Measurements from ENCODE around the gene UNC119B.
"Not testable (repeated sequence)": the region's sequence is repeated elsewhere in the genome, so short reads cannot be mapped to it uniquely, and the experiment has no call there.

UNC119B gene

DNA sequence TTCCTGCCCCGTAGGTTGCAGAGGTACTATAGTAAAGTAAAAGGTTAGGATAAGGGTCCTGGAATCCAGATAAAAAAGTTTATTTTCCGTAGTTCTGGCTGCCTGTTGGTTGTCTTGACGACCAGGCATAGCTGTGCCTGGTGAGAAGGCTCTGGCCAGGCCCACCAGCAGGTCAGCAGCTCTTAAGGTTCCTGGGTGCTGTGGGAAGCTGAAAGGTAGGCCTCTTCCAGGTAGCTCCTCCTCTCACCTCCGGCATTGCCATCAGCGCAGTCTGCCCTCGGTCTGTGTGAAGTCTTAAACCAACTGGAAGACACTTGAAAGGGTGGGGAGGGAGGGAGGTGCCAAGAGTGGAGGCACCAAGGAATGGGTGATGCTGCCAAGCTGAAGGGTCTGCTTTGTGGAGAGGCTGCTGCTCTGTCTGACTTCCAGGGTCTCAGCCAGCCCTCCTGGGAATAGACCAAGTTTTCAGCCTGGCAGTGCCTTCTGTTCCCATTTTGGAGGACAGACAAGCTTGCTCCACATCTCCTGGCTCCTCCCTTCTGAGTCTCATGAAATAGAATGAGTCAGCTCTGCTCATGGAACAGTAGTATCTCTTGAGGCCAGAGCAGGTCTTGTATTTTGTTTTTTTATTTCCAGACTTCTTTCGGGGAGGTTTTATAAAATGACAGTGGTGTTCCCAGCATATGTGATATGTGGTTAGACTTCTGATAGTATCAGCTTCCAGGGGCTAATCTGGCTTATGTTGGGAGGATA, 10.2 kb downstream of the UNC119B start:
- DNase-seq = peak; percentile 70

DNA sequence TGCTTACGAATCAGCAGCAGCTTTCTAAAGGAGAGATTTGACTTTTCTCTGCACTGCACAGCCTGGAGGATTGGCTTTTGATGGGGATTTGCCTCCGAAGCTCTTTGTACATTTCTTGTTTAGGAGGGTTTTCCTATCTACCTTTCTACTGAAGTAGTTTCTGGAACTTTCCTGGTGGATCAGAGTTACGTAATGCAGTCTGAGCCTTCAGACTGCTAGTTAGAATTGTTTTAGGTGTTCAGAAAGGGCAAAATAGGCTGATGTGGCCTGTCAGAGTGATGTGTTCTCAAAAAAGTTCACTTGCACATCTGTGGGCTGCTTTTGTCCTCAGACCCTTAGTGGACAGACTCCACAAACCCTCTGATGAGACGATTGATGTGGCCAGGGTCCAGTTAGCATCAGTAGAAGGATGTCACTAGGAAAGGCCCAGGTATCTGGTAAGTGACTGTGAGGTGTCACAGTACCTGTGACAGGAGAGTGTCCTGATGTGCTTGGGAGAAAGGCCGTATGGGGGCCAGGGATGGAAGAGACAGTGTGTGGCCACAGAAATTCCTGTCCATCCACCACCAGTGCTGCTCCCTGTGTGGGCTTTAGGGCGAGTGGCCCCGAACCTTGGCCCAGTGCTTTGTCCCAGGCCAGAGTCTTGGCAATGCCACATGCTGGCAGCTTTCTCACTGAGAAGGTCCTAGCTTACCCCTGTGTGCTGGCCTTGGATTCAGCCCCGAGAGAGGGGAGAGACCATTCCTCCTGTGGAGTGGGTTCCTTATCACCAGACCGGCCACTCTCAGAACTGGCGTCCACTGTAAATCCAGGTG, 10.9 kb downstream of the UNC119B start:
- DNase-seq = no peak

DNA sequence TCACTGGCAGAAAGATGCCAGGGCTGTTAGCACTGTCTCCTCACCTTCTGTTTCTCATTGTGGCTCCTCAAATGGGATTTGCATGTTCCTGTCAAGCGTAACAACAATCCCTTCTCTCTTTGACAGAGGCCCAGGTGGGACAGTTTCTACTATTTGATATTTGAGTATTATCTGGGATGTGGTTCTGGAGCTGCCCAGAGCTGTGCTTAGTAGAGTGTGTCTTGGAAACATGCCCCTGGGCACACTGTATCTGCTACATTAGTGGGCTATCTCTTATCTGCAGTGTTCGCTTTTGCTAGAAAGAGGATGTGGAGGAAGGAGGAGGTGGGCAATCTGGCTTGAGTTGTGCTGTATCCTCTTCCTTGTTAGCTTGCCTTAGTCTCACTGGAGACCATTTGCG, 11.6 kb downstream of the UNC119B start:
- no peak for DNase-seq

DNA sequence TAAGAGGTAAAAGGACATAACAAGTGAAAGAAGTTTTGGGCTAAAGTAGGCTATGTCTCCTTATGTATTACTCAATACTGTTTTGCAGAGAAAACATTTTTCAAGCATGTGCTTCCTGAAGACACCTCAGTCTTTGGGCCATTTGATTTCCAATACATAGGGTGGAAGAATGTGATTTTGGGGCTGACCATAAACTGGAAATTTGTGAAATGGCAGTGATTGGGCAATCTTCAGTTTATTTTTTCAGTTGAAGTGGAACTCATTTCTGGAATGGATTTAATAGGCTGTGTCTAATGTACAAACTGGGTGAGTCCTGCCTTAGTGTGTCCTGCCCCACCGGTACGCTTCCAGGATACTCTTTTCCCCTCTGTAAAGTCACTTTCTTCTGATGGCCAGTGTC, 12.5 kb downstream of the UNC119B start:
- no peak for DNase-seq

DNA sequence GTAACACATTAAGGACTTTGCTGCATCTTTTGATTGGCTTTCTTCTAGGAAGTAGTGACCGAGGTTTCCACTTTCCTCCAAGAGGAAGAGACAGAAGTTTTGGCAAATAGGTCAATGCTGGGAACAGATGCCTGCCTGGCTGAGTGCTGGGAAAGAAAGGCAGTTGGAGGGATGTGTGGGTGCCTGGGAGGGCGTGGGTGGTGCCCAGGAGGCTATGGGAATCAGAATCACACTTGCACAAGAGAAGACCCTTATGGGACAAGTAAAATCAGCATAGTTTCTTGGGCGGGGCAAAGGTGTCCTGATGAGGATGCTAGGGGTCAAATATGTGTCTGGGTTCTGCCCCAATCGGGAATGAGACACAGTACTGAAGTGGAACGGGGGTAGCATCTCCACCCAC, 14.5 kb downstream of the UNC119B start:
- DNase-seq = no peak

DNA sequence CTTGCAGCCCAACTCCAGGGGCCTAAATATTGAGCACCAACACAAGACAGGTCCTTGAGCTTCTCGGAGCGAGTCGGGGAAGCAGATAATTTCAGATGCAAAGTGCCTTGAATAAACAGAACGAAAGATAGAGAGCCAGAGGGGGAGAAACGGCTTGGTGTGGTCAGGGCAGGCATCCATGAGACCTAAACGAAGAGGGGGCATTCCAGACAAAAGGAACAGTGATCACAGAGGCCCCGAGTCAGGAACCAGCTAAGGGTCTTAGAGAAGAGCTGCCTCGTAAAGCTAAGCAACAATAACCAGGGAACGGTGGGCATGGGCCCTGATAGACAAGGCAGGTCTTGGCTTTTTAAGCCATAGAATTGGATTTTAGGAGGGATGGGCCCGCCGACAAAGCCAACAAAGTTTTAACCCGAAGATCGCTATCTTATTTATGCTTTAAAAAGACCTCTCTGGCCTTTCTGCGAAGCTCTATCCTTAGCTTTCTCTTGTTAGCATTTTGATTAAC, 14.9 kb downstream of the UNC119B start:
- no peak for DNase-seq

DNA sequence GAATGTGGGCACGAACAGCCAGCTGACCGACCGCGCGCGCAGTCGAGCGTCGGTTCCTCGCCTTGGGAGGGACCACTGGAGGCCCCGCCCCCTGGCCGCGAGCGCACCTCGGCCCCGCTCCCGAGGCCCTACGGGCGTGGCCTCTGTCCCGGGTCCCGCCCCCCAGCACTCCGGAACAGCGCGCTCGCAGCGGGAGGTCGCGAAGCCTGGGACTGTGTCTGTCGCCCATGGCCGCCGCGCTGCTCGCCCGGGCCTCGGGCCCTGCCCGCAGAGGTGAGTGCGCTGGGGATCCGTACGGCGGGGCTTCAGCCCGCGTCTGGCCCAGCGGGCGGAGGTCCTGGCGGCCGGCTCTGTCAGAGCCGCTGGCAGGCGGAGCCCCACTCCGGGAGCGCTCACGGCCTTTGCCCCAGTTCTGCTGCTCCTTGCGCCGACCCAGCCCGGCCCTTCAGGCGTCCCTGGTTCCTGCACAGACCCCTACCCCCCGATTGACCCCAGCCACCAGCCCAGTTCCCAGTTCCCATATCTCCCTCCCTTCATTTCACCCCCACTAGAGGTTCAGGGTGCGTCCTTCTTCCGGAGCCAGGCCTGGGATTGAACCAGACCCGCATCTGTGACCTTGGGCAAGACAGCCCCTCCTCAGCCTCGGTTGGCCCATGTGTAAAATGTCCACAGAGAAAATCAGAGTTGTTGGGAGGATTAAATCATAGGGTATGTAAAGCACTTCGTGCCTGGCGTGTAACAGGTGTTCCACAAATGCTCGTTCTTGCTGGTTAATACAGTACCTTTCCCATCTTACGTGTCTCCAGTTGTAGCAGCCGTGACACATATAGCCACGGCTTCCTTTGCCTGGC, 15.6 kb downstream of the UNC119B start, which contains the start of gene ACADS:
ACADS (plus strand) TSS at position 168 of the 851 bp plus-strand sequence; CDS start at position 228, 60 bp downstream.
- peak; percentile 96 for DNase-seq

DNA sequence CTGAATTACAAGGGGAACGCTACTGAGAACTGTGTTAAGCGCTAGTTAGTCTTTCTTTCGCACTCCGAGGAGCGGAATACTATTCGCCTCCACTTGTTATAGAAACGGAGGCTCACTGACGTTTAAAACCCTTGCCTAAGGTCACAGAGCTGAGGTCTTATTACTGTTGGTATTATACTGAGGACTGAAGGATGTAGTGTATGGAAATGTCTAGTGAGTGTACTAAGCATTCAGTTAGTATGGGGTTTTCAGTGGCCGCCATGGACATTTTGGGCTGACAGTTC, 16.2 kb downstream of the UNC119B start:
- no peak for DNase-seq

DNA sequence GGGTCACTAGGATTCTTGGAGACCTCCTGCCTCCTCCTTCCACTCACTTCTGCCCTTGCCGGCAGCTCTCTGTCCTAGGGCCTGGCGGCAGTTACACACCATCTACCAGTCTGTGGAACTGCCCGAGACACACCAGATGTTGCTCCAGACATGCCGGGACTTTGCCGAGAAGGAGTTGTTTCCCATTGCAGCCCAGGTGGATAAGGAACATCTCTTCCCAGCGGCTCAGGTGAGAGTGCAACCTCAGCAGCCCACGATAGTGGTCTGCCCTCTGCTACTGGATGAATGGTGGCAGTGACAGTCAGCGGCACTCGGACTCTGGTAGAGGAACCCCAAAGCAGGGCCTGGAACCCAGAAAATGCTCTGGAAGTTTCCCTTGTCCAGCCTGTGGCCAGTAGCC, 16.7 kb downstream of the UNC119B start:
- no peak for DNase-seq

DNA sequence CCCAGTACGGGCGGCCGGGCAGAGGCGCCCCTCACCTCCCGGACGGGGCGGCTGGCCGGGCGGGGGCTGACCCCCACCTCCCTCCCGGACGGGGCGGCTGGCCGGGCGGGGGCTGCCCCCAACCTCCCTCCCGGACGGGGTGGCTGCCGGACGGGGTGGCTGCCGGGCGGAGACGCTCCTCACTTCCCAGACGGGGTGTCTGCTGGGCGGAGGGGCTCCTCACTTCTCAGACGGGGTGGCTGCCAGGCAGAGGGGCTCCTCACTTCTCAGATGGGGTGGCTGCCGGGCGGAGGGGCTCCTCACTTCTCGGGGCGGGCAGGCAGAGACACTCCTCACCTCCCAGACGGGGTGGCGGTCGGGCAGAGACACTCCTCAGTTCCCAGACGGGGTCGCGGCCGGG, 21.9 kb downstream of the UNC119B start:
- DNase-seq = not testable (repeated sequence)

DNA sequence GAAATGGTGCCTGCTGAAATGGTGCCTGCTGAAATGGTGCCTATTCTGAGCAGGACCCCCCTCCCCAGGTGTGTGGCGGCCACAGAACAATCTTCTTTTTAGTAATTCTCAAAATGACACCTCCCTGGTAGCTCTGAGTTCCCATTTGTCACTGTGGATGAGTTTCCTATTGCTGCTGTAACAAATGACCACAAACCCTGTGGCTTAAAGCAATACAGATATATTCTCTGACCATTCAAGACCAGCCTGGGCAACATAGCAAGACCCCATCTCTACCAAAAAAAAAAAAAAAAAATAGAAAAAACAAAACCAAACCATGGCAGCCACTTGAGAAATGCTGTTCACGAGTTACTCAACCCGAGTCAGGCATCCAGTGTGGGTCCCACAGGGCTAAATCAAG, 23.3 kb downstream of the UNC119B start:
- DNase-seq = no peak

DNA sequence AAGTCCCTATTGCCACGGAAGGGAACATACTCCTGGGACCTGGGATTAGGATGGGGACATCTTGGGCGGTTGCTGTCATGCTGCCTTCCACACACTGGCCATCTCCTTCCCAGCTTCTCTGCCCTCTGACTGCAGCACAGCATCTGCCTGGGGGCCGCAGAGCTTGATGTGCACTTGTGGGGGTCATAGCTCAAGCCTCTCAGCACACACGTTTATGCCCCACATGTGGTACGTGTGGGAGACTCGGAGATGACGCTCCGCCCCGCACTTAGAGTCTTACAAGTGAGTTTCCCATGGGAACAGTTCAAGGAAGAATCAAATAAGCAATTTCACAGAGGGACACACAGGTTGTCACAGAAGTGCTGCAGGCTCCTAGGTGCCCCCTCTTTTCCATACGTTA, 24.0 kb downstream of the UNC119B start:
- no peak for DNase-seq

DNA sequence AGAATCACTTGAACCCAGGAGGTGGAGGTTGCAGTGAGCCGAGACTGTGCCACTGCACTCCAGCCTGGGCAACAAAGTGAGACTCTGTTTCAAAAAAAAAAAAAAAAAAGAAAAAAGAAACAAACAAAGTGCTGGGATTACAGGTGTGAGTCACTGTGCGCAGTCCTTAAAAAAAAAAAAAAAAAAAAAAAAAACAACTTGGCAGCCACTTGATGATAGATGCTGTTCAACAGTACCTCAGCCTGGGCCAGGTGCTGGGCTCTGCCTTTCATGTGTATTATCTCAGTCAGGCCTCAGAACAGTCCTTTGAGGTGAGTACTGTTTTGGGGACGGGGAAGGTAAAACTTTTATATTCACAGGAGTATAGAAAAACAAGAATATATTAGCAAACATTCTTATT, 24.9 kb downstream of the UNC119B start:
- DNase-seq = no peak

DNA sequence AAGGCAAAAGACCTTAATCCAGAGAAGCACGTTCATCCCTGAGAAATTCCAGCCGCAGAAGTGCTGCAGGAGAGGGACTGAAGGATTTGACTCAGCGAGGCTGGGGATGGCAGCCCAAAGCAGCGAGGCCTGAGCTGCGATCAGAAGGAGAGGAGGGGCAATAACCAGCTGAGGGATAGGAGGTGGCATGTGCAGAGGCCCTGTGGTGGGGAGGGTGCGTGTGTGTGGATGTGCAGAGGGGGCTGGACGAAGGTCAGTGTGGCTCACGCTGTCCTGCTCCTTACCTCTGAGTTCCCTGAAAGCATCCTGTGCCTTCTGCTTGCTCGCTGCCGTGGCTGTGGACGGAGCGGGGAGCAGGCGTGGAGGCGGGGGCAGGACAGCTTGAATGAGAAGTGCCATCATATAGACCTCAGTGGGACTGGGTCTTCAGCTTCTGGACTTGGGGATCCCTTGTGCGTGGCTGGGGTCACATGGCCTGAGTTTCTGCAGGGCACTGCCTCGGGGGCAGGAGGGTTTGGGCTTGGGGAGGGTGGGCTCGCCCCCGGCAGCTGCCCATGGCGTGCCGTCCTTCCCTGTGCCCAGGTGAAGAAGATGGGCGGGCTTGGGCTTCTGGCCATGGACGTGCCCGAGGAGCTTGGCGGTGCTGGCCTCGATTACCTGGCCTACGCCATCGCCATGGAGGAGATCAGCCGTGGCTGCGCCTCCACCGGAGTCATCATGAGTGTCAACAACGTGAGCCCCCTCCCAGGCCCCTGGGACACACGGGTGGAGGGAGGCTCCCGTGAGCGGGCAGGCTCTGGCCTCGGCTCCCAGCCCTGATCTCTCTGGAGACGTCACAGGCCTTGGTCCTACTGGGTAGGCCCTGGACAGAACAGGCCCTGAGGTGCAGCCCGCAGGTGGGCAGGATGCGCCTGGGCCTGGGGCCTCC, 26.4 kb downstream of the UNC119B start:
- DNase-seq = no peak

DNA sequence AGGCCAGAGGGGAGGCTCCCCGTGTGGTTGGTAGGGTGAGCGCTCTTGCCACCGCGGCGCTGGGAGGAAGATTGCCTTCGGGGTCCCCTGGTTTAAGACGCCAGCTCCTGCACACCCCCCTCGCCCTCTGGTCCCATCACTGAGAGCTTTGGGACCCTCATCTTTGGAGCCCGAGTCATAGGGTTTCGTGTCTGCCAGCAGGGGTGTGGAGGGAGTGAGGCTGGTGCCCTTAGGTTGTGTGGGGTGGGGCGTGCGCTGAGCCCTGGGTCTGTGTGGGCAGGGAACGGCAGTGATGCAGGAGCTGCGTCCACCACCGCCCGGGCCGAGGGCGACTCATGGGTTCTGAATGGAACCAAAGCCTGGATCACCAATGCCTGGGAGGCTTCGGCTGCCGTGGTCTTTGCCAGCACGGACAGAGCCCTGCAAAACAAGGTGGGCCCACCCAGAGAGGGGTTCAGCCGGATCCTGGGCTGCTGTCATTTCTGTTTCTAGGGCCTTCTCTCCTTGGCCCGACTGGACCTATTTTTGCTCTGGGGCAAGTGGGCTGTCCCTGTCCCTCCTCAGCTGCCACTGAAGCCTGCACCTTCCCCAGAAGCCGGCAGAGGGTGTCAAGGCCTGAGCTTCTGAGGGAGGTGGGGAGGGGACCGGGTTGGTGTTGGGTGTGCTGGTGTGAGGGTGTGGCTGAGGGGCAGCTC, 27.4 kb downstream of the UNC119B start:
- DNase-seq = no peak

DNA sequence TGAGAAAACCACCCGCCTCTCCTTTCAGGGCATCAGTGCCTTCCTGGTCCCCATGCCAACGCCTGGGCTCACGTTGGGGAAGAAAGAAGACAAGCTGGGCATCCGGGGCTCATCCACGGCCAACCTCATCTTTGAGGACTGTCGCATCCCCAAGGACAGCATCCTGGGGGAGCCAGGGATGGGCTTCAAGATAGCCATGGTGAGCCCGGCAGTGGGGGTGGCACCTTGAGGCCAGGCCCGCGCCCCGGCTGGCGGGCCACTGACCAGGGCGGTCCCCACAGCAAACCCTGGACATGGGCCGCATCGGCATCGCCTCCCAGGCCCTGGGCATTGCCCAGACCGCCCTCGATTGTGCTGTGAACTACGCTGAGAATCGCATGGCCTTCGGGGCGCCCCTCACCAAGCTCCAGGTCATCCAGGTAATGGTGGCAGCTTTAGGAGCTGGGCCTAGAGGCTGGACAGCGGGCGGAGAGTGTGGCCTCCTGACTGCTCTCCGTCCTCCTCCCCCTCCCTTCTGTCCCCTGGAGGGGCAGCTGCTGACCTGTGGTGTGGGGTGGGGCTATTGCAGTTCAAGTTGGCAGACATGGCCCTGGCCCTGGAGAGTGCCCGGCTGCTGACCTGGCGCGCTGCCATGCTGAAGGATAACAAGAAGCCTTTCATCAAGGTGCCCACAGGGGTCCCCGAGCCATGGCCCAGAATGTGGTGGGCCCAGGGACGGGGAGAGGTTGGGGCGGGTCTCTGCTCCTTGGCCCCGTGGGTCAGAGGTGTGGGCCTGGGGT, 28.2 kb downstream of the UNC119B start:
- no peak for DNase-seq

DNA sequence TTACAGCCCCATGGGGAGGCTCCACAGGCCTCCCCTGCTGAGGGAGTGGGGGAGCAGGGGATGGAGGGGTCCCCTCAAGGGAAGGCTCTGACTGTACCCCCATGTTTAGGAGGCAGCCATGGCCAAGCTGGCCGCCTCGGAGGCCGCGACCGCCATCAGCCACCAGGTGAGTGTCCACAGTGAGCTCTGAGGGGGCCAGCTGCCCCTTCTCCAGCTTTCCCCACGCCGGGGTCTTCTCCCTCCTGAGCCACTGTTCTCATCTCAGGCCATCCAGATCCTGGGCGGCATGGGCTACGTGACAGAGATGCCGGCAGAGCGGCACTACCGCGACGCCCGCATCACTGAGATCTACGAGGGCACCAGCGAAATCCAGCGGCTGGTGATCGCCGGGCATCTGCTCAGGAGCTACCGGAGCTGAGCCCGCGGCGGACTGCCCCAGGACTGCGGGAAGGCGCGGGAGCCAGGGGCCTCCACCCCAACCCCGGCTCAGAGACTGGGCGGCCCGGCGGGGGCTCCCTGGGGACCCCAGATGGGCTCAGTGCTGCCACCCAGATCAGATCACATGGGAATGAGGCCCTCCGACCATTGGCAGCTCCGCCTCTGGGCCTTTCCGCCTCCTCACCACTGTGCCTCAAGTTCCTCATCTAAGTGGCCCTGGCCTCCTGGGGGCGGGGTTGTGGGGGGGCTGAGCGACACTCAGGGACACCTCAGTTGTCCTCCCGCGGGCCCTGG, 28.9 kb downstream of the UNC119B start:
- no peak for DNase-seq

DNA sequence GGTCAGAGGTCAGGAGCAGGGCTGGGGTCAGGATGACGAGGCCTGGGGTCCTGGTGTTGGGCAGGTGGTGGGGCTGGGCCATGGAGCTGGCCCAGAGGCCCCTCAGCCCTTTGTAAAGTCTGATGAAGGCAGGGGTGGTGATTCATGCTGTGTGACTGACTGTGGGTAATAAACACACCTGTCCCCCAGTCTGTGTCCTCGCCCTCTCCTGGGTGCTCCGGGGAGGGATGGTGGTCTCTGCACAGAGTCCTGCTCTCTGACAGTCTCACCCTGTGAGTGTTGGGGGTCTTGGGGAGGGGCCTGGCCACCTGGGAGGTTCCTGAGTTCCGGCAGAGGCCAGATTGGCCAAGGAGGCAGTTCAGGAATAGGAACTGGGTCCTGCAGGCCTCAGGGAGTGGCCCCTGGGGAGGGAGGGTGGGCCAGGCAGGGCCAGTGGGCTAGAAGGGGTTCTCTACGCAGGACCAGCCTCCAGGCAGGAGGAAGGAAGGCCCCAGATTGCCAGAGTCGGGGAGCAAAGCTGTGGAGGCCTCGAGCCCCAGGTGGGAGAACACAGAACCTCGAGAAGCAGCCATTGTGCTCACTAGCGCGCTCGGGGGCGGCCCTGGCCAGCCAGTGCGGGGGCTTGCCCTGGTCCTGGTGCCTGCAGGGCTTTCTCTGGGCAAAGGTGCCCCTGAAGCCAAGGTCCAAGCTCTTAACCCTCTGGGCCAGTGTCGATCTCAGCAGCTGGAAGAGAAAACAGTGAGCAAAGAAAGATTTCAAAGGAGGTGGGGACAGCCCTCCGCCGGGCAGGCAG, 29.8 kb downstream of the UNC119B start:
- DNase-seq = no peak

DNA sequence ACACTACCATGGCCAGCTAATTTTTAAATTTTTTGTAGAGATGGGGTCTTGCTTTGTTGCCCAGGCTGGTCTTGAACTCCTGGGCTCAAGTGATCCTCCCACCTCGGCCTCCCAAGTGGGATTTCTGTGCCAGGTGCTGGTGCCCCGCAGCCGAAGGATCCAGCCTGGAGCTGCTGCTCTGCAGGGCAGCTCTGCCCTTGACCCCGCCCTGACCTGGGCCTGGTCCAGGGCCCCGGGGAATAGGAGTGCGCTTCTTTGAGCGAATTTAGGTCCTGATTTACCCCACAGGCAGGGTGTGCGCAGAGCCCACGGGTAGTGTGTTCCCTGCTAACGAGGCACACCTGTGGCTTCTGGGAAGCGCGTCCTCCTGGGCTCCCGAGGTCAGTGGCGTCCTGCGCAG, 30.6 kb downstream of the UNC119B start:
- DNase-seq = no peak

Data from suppressor macrophage treated with lipopolysaccharide for 4 hours (primary cell).